HG03442 (cell line): ENCODE results near the gene KCNH1.
"Not testable (repeated sequence)": the region's sequence is repeated elsewhere in the genome, so short reads cannot be mapped to it uniquely, and the experiment has no call there.

Experiments used
- ATAC-seq: cut with Tn5 transposase; IDR thresholded peaks from one replicate; pipeline ENCODE4 v1.9.1; 2021; ENCODE audit warnings: mild to moderate bottlenecking, moderate library complexity; ENCODE audit not compliant: unreplicated experiment

KCNH1 gene

GRCh38 chr1:211099393-211099792 is 34.6 kb downstream of the KCNH1 start:
- ATAC-seq: no peak

GRCh38 chr1:211095381-211095780 is 38.6 kb downstream of the KCNH1 start:
- ATAC-seq: no peak

DNA sequence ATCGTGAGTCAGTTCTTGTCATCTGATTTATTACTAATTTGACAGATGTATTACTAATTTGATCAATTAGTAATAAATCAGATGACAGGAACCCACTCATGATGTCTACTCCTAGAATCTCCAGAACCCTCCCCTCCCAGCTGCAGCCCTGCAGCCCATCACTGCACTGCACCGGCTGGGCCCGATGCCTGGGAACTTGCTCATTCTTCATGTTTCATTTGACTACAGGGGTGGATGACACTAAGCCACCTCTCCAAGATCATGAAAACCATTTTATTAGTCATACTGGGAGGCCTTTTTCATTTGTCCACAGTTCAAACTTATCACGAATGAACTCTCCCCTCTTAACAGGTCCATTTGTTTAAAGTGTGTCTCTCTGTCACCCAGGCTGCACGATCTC is 41.0 kb downstream of the KCNH1 start:
- ATAC-seq: no peak

DNA sequence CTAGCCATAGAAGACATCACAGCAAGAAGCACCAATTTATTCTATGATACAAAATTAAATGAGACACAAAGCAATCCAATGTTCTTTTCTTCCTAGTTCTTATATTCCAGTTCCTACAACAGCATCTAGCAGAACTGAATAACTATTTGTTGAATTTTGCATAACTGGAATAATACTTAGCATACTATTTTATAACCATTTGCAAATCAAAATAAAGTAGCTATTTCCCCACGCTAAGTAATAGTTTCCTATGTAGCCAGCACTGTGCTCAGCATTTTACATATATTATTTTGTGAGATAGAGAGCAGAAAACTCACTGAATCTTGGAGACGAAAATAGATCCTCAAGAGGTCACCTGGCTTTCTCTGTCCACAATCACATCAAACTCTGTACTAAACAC is 42.1 kb downstream of the KCNH1 start:
- ATAC-seq: no peak

DNA sequence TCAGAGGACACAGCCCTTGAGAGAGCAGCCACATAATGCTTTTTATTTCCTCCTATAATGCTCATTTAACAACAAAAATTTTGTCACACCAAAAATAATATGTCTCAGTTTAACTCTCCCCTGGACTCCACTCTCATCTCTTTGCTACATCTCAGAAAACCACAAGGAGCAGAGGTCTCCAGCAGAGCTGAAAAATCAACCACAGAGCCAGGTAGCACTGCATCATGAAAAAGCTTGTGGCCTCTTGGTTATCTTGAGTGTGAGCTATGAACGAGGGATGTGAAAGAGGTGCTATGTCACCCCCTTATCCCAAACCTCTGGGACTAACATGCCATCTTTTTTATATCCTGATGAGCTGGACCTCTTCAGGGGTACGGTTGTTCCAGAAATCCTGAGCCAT is 44.4 kb downstream of the KCNH1 start:
- ATAC-seq: no peak

DNA sequence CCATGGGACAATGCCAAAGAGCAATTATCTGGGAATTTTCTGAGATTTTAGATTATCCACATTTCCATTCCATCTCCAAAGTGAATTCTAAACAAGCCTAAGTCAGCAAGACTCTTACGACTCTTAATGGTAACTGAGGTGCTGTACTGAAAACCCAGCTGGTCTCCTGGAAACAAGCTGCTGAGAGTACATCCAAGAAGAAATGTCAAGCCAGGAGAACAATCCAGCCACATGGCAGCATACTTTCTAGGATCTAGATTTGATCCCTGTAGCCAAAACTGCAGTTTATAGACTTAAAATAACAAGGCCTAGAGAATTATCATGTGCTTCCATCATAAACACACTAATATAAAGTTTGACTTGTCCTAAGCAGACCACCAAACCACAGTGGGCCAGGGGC is 45.8 kb downstream of the KCNH1 start:
- ATAC-seq: no peak

DNA sequence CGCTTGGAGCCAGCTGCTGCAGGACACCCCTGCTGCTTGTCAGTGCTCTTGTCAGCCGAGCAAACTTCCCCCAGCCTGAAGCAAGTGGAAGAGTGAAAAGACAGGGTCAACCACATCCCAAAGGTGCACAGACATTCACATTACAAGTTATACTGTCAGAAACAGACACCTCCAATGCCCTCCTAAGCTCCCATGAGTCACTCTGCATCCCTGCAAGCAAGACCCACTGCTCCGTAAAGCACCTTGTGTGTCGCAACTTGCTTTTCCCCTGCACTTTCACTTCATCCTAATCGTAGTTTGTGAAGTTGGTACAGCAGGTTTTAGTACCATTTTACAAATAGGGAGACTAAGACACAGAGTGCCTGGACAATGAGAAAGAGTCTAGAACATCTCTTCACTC is 51.1 kb downstream of the KCNH1 start:
- no peak for ATAC-seq

- not testable (repeated sequence) for ATAC-seq
Observed at GRCh38 chr1:211081447-211081846, 52.5 kb downstream of the KCNH1 start.

DNA sequence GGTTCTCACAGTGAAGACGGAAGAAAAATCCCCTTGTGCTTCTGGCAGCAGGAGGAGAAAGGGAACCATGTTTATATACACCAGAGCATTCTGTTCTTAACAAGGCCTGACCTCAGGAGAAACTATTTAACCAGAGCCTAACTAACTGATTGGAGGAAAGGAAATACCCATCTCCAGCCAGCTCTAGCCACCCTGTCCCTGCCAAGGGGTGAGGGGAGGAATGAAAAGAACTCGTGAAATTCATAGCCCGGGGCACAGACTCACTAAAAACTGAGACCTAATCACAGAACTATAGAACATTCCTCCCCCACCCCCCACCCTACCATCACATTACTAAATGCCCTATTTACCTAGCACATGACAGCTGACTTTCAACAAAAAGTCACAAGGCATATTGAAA is 65.0 kb downstream of the KCNH1 start:
- ATAC-seq: no peak

DNA sequence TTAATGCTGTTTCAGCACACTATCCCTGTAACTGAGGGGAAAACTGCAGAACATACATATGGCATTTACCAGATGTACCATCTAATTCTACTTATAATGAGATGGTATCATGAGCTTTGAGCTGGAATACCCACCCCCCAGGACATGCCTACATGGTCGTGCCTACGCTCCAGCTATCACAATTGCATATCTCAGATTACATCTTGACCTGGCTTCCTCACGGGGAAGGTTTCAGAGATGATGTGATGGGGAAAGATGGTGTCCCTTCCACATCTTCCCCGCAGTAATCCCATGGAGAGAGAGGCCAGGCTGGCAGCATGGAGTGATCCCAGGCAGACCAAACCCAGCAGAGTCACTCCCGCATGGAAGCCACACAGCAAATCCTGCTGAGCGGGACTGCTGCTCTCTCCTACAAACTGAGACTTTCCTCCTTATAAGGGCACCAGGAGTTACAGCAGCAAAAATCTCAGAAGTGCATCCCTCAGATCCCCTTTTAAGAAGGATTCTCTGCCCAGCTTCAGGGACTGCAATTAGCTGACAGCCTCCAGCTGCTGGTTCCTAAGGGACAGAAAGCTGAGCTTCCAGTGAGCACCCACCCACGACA is 67.1 kb downstream of the KCNH1 start:
- ATAC-seq: no peak

GRCh38 chr1:211041838-211042237 is 92.1 kb downstream of the KCNH1 start:
- not testable (repeated sequence) for ATAC-seq

DNA sequence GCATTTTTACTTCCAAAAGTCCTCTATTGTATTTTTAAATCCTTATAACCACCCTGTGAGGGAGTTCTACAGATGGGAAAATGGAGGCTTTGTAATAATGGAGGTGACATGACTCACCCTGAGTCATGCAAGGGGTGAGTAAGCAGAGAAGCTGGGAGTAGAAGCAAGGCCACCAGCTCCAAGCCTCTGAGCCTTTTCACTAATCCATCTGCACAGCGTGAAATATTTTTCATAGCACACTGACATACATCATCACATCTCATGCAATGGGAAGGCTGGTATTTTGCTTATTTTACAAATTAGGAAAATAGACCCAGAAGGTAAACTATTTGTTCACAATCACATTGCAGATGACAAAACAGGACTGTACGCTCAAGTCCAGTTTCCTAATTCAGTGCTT is 96.9 kb downstream of the KCNH1 start:
- no peak for ATAC-seq

DNA sequence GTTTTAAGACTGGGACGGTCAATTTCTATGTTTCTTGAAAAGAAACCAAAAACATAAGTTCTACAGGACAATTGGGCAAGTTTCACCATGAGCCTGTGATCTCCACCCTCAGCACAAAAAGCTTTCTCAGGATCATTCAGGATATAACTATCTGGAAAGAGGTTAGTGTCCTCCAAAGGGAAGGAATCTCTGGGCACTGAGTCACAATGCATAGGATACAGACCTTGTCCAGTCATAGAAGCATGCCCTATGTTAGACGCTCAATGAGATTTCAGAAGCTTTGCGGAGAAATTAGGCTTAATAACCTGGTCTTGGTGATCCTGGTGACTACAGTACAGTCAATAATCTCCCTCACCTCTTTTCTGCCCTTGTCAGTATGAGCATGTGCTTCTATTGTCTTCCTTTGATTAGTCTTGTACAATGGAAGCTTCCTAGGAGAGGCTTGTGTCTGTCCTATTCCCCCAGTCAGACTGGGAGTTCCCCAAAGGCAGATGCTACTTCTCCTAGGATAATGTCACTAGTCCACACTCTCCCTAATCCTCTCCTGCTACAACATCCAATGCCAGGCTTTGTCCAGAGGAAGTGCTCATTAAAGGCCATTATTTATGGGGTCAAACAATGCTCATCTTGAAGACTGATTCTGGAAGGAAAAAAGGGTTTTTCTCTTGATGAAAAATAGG is 97.4 kb downstream of the KCNH1 start:
- ATAC-seq: no peak

DNA sequence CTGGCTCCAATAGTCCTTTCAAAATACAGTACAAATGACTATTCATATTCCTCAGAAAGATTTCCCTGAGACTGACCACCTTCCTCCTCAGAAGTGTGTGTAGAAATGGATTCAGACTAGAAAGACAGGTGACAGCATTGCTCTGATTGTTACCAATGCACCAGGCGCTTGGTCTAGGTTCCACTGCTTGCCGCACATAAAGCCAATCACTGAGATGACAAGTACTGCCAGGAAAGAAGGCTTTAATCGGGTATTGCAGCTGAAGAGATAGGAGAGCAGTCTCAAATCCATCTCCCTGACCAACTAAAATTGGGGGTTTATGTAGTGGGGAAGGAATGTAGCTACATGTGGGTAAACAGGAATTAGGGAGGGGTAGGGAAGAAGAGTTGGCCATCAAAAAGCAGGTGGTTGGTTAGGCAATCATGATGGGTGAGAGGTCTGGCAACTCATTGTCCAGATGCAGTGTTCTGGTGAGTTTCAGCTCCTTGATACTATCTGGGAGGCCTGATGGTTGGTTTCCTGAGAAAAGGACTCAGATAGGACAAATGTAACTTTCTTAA is 98.0 kb downstream of the KCNH1 start:
- ATAC-seq: no peak

DNA sequence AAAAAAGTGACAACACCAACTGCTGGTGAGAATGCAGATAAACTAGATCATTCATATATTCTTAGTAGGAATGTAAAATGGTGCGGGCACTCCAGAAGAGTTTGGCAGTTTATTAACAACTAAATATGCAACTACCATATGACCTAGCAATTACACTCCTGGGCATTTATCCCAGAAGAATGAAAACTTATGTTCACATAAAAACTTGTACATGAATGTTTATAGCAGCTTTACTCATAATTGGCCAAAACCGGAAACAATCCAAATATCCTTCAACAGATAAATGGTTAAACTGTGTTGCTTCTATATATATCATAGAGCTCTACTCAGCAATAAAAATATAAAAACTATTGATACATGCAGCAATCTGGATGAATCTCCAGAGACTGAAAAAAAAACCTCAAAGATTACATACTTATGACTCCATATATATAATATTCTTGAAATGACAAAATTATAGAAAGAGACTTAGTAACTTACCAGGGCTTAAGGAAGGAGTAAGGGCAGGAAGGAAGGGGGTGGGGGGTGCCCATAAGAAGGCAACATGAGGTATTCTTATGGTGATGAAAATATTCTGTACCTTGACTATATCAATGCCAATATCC is 99.9 kb downstream of the KCNH1 start:
- no peak for ATAC-seq

DNA sequence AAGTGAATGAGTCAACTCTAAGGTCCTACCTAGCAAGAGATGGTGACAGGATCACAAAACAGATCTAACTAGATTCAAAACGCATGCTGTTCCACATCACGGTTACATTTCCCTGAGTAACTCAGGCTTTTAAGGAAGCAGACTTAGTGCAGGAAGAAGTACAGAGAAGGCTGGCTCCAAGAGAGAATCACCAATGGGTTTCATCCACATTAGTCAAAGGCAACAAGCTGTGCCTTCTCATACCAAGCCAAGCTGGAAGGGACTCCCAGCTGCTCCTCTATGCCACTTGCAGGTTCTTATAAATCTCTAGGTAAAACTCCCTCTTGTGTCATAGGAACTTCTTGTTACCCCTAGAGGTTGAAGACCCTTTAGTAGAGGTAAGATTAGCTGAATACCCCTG is 109.0 kb downstream of the KCNH1 start:
- ATAC-seq: no peak

DNA sequence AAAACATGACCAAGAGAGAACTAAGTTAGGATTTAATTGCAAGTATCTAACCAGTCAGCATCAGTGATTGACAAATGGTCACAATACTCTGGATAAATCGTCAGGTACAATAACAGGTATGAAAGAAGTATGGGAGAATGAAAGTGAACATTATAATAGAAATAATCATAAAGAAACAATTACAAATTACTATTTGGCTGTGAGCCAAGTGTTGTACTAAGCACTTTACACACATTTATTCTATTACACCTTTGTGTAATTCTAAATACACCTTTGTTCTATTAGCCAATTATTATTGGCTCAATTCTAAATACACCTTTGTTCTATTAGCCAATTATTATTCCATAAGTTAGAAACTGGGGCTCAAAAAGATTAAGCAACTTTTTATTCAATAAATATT is 114.7 kb downstream of the KCNH1 start:
- ATAC-seq: no peak

DNA sequence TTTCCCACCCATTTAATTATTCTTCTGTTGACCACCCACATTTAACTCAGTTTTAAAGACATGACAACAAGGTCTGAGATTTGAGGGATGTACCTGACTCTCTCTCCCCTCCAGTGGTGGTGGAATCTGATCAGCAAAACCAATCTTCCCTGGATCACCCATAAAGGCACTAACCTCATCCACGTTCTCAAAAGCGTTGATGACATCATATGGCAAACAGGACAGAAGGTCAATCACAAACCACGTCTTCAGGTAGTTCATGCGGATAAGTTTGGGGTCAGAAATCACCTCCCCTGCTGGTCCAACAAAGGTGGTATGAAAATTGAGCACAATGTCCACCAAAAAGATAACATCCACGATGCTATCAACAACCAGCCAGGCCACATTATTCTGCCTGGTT is 115.3 kb downstream of the KCNH1 start:
- ATAC-seq: no peak

DNA sequence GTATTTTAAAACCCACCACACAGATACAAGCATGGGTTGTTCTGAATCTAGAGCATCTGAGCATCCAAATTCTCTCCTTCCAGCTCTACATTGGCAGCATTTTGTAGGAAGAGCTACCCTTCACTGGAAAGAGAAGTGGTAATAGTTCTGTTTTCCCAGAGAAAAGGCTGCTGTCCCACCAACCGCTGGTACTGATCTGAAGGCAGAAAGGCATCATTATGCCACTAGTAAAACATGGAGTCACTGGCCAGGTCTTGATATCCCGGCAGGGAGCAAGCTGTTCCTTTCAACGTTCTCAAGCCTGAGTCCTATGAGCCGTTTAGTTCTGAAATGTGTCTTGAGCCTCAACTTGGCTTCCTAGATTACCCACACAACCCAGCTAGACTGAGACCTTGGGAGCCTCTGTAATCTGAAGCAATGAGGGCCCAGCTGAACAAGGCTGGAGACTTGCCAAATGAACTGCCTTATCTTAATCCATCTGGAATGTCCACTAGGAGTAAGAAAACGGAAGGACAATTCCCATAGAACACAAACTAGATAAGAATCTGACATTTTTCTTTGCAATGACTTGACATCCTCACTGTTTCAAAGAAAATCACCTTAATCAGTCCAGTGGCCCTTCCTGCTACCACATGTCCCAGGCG is 116.8 kb downstream of the KCNH1 start:
- ATAC-seq: no peak

DNA sequence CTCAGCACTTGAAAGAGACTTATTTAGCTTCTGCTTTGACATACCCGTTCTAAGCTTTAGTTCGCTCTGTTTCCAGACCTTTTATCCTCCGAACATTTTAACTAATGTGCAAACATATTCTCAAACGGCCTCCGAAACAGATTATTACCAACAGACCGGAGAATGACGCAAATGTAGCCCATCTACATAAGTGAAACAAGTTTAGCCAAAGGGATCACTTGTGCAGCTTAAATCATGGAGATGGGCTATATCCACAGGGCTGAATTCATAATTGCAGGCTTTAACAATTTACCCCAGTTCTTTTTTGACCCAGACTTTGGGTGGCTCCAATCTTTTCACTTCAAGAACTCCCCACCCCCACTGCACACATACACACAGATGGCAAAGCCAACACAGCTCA is 119.7 kb downstream of the KCNH1 start:
- no peak for ATAC-seq

GRCh38 chr1:211013346-211014240 is 120.4 kb downstream of the KCNH1 start:
- no peak for ATAC-seq
